Caco-2 (cell line): ENCODE results near the gene SORBS1. TPM values are rescaled to one million over a fixed set of nuclear protein-coding genes. Genes with fewer than 3 reads are reported as not detected.

Experiments used
- BruUV-seq: library from RNA; stranded (reverse); fragments of 400-500 nt; replicated peaks from 2 replicates; lab custom pipeline; 2021; lab: Mats Ljungman, UMichigan
- CTCF ChIA-PET: fragments of 300-600 bp; sonication (Branson Sonifier 250); formaldehyde crosslinking; loops from one replicate; lab custom pipeline; 2022; ENCODE audit warnings: antibody characterized with exemption; lab: Charles Lee
- POLR2A ChIA-PET: fragments of 300-600 bp; sonication (Branson Sonifier 250); formaldehyde crosslinking; loops from one replicate; lab custom pipeline; 2022; ENCODE audit warnings: antibody characterized with exemption; lab: Charles Lee
- DNase-seq, 2 experiments: peaks; one replicate each; pipeline versions ENCODE4 v3.0.0 to v3.0.0-alpha.2; 2020 to 2022
- H3K27me3 ChIP-seq: replicated peaks from 2 replicates; pipeline ENCODE4 v1.6.0; 2011; ENCODE audit warnings: low read length; ENCODE audit not compliant: control insufficient read depth, insufficient read depth
- H3K36me3 ChIP-seq: 2 replicates; pipeline ENCODE4 v1.5.1; 2011; ENCODE audit warnings: low read length; ENCODE audit not compliant: control insufficient read depth, insufficient read depth
- H3K4me1 ChIP-seq: fragments of 250-450 bp; sonication (Bioruptor Pico); 2 replicates; pipeline ENCODE4 v1.5.1; 2020; ENCODE audit warnings: mild to moderate bottlenecking
- H3K4me3 ChIP-seq: 2 replicates; pipeline ENCODE4 v1.5.1; 2011; ENCODE audit warnings: low read depth, mild to moderate bottlenecking, control low read depth, low read length
- H3K9me3 ChIP-seq: fragments of 250-450 bp; sonication (Bioruptor Pico); 2 replicates; pipeline ENCODE4 v1.5.1; 2020; ENCODE audit warnings: mild to moderate bottlenecking, moderate library complexity
- H3K27ac Mint-ChIP-seq: one replicate; pipeline ENCODE4 v1.8.0; 2022; ENCODE audit warnings: mixed read lengths; ENCODE audit not compliant: unreplicated experiment
- H3K27me3 Mint-ChIP-seq: one replicate; pipeline ENCODE4 v1.8.0; 2022; ENCODE audit warnings: mixed read lengths; ENCODE audit not compliant: insufficient read depth, unreplicated experiment
- H3K36me3 Mint-ChIP-seq: one replicate; pipeline ENCODE4 v1.8.0; 2022; ENCODE audit warnings: mild to moderate bottlenecking, mixed read lengths; ENCODE audit not compliant: insufficient read depth, unreplicated experiment
- H3K4me1 Mint-ChIP-seq: one replicate; pipeline ENCODE4 v1.8.0; 2022; ENCODE audit warnings: low read depth, mixed read lengths; ENCODE audit not compliant: unreplicated experiment
- H3K4me3 Mint-ChIP-seq: one replicate; pipeline ENCODE4 v1.8.0; 2022; ENCODE audit warnings: mild to moderate bottlenecking, moderate library complexity, mixed read lengths; ENCODE audit not compliant: unreplicated experiment
- H3K9me3 Mint-ChIP-seq: one replicate; pipeline ENCODE4 v1.8.0; 2022; ENCODE audit warnings: mixed read lengths; ENCODE audit not compliant: unreplicated experiment
- CTCF ChIP-seq, 2 experiments: fragments of 200-600 bp in 1 of 2; IDR thresholded peaks; 1 replicate in 1 of 2; 2 replicates in 1 of 2; pipeline versions ENCODE4 v1.5.1 to v1.8.0; 2011 to 2022; ENCODE audit warnings: antibody characterized with exemption in 1 of 2, control low read depth in 1 of 2, inconsistent platforms in 1 of 2, low read depth in 1 of 2, low read length in 1 of 2, mild to moderate bottlenecking in 1 of 2, moderate library complexity in 1 of 2; ENCODE audit not compliant: insufficient read depth in 1 of 2, severe bottlenecking in 1 of 2, unreplicated experiment in 1 of 2
- intact Hi-C: fragments of 100-400 bp; cut with micrococcal nuclease; formaldehyde crosslinking; loops from one replicate; pipeline ENCODE4 v1.10.0; 2022; ENCODE audit not compliant: unreplicated experiment
- total RNA-seq: library from RNA; stranded (reverse); gene quantifications from 2 replicates; pipeline ENCODE4 v1.2.3, GENCODE V29; 2022

SORBS1 gene
- total RNA-seq, 1 experiment from 2014 or later: 39.3 TPM

- TF ChIP-seq CTCF (IDR thresholded peaks at IDR 0.05; ENCODE audit: insufficient read depth in 1 of 2, low read depth in 1 of 2, low read length in 1 of 2, severe bottlenecking in 1 of 2, unreplicated experiment in 1 of 2): no peak
- no peaks in the 10 kb centered on the region for H3K27me3 Mint-ChIP-seq
- ChIA-PET CTCF (interaction anchor here (0.6 kb wide), 1 partner anchor 23 kb away, joined by 3 read pairs; no protein-coding TSS in a partner anchor), POLR2A (interaction anchor here (2.3 kb wide), 1 partner anchor 29 kb away, joined by 5 read pairs; no protein-coding TSS in a partner anchor)
- H3K27ac Mint-ChIP-seq: no peak overlapping the region
- DNase-seq: no peak
- Histone ChIP-seq H3K27me3 (no peaks in the 10 kb centered on the region), H3K9me3 (no peaks in the 10 kb centered on the region), H3K4me3 (no peak overlapping the region), H3K36me3 (no peaks in the 10 kb centered on the region), H3K4me1 (peaks cover 55% of the 10 kb centered on the region)
- no peaks in the 10 kb centered on the region for H3K9me3 Mint-ChIP-seq
- peaks cover 6% of the 10 kb centered on the region for H3K36me3 Mint-ChIP-seq
- no peak overlapping the region for H3K4me3 Mint-ChIP-seq
- no TSS peak for BruUV-seq
- H3K4me1 Mint-ChIP-seq: peaks cover 26% of the 10 kb centered on the region
- intact Hi-C loops: no loop called here
These were observed 56.9 kb downstream of the SORBS1 start for GRCh38 chr10:95504246-95504691.

GRCh38 chr10:95503526-95503925 lies 57.6 kb downstream of the SORBS1 start:
- peaks cover 6% of the 10 kb centered on the region for H3K36me3 Mint-ChIP-seq
- H3K4me3 Mint-ChIP-seq: no peak overlapping the region
- no peak for TF ChIP-seq CTCF (IDR thresholded peaks at IDR 0.05; ENCODE audit: insufficient read depth in 1 of 2, low read depth in 1 of 2, low read length in 1 of 2, severe bottlenecking in 1 of 2, unreplicated experiment in 1 of 2)
- no TSS peak for BruUV-seq
- H3K27ac Mint-ChIP-seq: no peak overlapping the region
- DNase-seq: no peak
- Histone ChIP-seq H3K36me3 (no peaks in the 10 kb centered on the region), H3K4me1 (peaks cover 51% of the 10 kb centered on the region), H3K4me3 (no peak overlapping the region), H3K9me3 (no peaks in the 10 kb centered on the region), H3K27me3 (no peaks in the 10 kb centered on the region)
- ChIA-PET POLR2A (interaction anchor here (2.3 kb wide), 1 partner anchor 29 kb away, joined by 5 read pairs; no protein-coding TSS in a partner anchor), CTCF (interaction anchor here (0.6 to 1.9 kb wide), 2 partner anchors 22 kb away, joined by 3 to 5 read pairs; no protein-coding TSS in a partner anchor)
- H3K4me1 Mint-ChIP-seq: peaks cover 21% of the 10 kb centered on the region
- no peaks in the 10 kb centered on the region for H3K9me3 Mint-ChIP-seq
- no peaks in the 10 kb centered on the region for H3K27me3 Mint-ChIP-seq
- intact Hi-C loops: no loop called here

GRCh38 chr10:95503001-95503400 lies 58.2 kb downstream of the SORBS1 start:
- Mint-ChIP-seq H3K27me3 (no peaks in the 10 kb centered on the region), H3K9me3 (no peaks in the 10 kb centered on the region), H3K4me1 (peaks cover 26% of the 10 kb centered on the region), H3K36me3 (peaks cover 6% of the 10 kb centered on the region), H3K27ac (peak overlapping the region; percentile 57), H3K4me3 (no peak overlapping the region)
- no peak for DNase-seq
- POLR2A ChIA-PET: interaction anchor here (2.3 kb wide), 1 partner anchor 28 kb away, joined by 5 read pairs; no protein-coding TSS in a partner anchor
- CTCF ChIA-PET: interaction anchor here (1.9 kb wide), 1 partner anchor 22 kb away, joined by 5 read pairs; no protein-coding TSS in a partner anchor
- BruUV-seq: no TSS peak
- Histone ChIP-seq H3K27me3 (no peaks in the 10 kb centered on the region), H3K36me3 (no peaks in the 10 kb centered on the region), H3K9me3 (no peaks in the 10 kb centered on the region), H3K4me1 (peaks cover 50% of the 10 kb centered on the region), H3K4me3 (no peak overlapping the region)
- intact Hi-C loops: no loop called here
- no peak for TF ChIP-seq CTCF (IDR thresholded peaks at IDR 0.05; ENCODE audit: insufficient read depth in 1 of 2, low read depth in 1 of 2, low read length in 1 of 2, severe bottlenecking in 1 of 2, unreplicated experiment in 1 of 2)
